ENCODE results near the gene HMGXB4. TPM values are rescaled to one million over a fixed set of nuclear protein-coding genes. Genes with fewer than 3 reads are reported as not detected.
A peak's percentile ranks its signal among the peaks of the same experiment; 100 is the strongest.

The HMGXB4 gene
- total and polyA plus RNA-seq, 9 of the 15 experiments (the other 6 are each of a cell fraction or from before 2014, with no cell fraction given) = 9.9 to 31.4 (median 24.8) TPM

- TF ChIP-seq TCF3 (CRISPR knock-in tag; IDR thresholded peaks at IDR 0.05) (peak; percentile 13; the same call in 1 of the 2 replicates), NR1H2 (CRISPR knock-in tag; IDR thresholded peaks at IDR 0.05) (no peak), ZNF398 (CRISPR knock-in tag; IDR thresholded peaks at IDR 0.05) (no peak), NCOA4 (IDR thresholded peaks at IDR 0.05; ENCODE audit: partially characterized antibody) (no peak), HDAC2 (IDR thresholded peaks at IDR 0.05) (0 out of 2 replicates have a peak, but pooled peaks have one; percentile 32), POLR3A (IDR thresholded peaks at IDR 0.05; ENCODE audit: borderline replicate concordance, extremely low read depth, insufficient read depth, insufficient read length) (no peak), ZNF668 (CRISPR knock-in tag; IDR thresholded peaks at IDR 0.05) (no peak), POLR2G (IDR thresholded peaks at IDR 0.05; ENCODE audit: low read depth, low read length) (no peak), TAF15 (IDR thresholded peaks at IDR 0.05; ENCODE audit: low read depth, low read length) (no peak), ZNF77 (CRISPR knock-in tag; IDR thresholded peaks at IDR 0.05) (no peak), RCOR1 (IDR thresholded peaks at IDR 0.05; ENCODE audit: borderline replicate concordance in 1 of 2, low read depth in 2 of 2, low read length in 2 of 2) (peak in 1 of 2 experiments; percentile 93; a peak in 3 of 4 replicates), RBM34 (IDR thresholded peaks at IDR 0.05; ENCODE audit: borderline replicate concordance, insufficient read depth, low read length) (no peak), THRB (CRISPR knock-in tag; conservative IDR thresholded peaks at IDR 0.05) (no peak), ETS1 (conservative IDR thresholded peaks at IDR 0.05; ENCODE audit: control insufficient read depth, low read depth, low read length) (no peak), HDAC8 (tag; IDR thresholded peaks at IDR 0.05) (no peak), ILK (tag; IDR thresholded peaks at IDR 0.05; ENCODE audit: borderline replicate concordance, low read depth) (no peak), ZNF766 (CRISPR knock-in tag; conservative IDR thresholded peaks at IDR 0.05) (no peak), RBM39 (optimal IDR thresholded peaks at IDR 0.05; ENCODE audit: low read depth, low read length) (no peak), PHTF2 (CRISPR knock-in tag; IDR thresholded peaks at IDR 0.05) (no peak), MECOM (CRISPR knock-in tag; IDR thresholded peaks at IDR 0.05) (no peak), MCM2 (IDR thresholded peaks at IDR 0.05; ENCODE audit: low read depth) (no peak), ASH1L (IDR thresholded peaks at IDR 0.05; ENCODE audit: borderline replicate concordance, low read depth, partially characterized antibody) (no peak), ZNF316 (IDR thresholded peaks at IDR 0.05) (peak; percentile 56), ESRRB (CRISPR knock-in tag; IDR thresholded peaks at IDR 0.05; ENCODE audit: borderline replicate concordance) (no peak)
Observed at GRCh38 chr22:35219012-35219411, 38.3 kb upstream of the HMGXB4 start (continued).
